Measurements from ENCODE around the gene TBC1D10B. TPM values are rescaled to one million over a fixed set of nuclear protein-coding genes. Genes with fewer than 3 reads are reported as not detected.
A peak's percentile ranks its signal among the peaks of the same experiment; 100 is the strongest.

TBC1D10B gene, protein sequence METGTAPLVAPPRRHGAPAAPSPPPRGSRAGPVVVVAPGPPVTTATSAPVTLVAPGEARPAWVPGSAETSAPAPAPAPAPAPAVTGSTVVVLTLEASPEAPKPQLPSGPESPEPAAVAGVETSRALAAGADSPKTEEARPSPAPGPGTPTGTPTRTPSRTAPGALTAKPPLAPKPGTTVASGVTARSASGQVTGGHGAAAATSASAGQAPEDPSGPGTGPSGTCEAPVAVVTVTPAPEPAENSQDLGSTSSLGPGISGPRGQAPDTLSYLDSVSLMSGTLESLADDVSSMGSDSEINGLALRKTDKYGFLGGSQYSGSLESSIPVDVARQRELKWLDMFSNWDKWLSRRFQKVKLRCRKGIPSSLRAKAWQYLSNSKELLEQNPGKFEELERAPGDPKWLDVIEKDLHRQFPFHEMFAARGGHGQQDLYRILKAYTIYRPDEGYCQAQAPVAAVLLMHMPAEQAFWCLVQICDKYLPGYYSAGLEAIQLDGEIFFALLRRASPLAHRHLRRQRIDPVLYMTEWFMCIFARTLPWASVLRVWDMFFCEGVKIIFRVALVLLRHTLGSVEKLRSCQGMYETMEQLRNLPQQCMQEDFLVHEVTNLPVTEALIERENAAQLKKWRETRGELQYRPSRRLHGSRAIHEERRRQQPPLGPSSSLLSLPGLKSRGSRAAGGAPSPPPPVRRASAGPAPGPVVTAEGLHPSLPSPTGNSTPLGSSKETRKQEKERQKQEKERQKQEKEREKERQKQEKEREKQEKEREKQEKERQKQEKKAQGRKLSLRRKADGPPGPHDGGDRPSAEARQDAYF
- total RNA-seq = 40.9 TPM

- DNase-seq (ENCODE audit: low read depth in 2 of 3, low spot score in 2 of 3) = peak; percentile 94 to 100 (median 100)
These were observed at the start of gene TBC1D10B for GRCh38 chr16:30370456-30371247. Gene TBC1D10B (minus strand): TSS chr16:30370494. CDS start chr16:30370183, 311 bp downstream.

DNA sequence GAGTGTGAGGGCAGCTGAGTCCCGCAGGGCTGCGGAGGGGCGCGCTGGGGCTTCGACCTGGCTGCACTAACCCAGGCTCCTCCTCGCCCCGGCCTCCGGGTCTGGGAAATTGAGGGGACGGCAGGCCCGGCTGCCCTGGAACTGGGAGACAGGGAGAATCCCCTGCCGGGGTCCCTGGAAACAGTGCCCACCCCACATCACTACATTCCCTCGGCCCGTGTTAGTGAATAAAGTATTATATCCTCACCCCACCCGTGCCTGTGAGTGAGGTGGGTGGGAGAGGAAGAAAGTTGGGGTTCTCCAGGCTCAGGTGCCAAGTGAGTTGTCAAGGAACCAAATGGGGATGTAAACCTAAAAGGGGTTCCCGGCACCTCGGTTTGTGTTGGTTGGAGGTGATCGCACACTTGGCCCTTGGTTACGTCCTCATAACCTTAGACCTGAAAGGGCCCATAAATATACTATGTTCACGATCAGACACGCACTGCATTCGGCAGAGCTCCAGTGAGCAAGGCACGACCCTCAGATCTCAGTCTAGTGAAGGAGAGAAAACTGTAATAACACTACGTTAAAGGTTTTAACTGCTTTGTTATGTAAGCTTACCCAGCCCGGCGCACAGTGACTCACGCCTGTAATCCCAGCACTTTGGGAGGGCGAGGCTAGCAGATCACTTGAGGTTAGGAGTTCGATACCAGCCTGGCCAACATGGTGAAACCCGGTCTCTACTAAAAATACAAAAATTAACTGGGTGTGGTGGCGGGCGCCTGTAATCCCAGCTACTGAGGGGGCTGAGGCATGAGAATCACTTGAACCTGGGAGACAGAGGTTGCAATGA, 48.3 kb upstream of the TBC1D10B start:
- no peak for DNase-seq (ENCODE audit: low read depth in 2 of 3, low spot score in 2 of 3)

DNA sequence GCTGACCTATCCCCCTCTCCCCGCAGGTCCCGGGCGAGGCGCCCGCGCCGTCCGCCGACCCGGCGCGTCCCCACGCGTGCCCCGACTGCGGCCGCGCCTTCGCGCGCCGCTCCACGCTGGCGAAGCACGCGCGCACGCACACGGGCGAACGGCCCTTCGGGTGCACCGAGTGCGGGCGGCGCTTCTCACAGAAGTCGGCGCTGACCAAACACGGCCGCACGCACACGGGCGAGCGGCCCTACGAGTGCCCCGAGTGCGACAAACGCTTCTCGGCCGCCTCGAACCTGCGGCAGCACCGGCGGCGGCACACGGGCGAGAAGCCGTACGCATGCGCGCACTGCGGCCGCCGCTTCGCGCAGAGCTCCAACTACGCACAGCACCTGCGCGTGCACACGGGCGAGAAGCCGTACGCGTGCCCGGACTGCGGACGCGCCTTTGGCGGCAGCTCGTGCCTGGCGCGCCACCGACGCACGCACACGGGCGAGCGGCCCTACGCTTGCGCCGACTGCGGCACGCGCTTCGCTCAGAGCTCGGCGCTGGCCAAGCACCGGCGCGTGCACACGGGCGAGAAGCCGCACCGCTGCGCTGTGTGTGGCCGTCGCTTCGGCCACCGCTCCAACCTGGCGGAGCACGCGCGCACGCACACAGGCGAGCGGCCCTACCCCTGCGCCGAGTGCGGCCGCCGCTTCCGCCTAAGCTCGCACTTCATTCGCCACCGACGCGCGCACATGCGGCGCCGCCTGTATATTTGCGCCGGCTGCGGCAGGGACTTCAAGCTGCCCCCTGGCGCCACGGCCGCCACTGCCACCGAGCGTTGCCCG, 47.4 kb upstream of the TBC1D10B start:
- DNase-seq (ENCODE audit: low read depth in 2 of 3, low spot score in 2 of 3) = peak; percentile 89 to 93 (median 90)

GRCh38 chr16:30416624-30417528, 46.6 kb upstream of the TBC1D10B start:
- no peak for DNase-seq (ENCODE audit: low read depth in 2 of 3, low spot score in 2 of 3)

- no peak for DNase-seq (ENCODE audit: low read depth in 2 of 3, low spot score in 2 of 3)
These were observed 45.8 kb upstream of the TBC1D10B start for GRCh38 chr16:30416047-30416603.

GRCh38 chr16:30414159-30414558, 43.9 kb upstream of the TBC1D10B start:
- DNase-seq (ENCODE audit: low read depth in 2 of 3, low spot score in 2 of 3) = no peak

DNA sequence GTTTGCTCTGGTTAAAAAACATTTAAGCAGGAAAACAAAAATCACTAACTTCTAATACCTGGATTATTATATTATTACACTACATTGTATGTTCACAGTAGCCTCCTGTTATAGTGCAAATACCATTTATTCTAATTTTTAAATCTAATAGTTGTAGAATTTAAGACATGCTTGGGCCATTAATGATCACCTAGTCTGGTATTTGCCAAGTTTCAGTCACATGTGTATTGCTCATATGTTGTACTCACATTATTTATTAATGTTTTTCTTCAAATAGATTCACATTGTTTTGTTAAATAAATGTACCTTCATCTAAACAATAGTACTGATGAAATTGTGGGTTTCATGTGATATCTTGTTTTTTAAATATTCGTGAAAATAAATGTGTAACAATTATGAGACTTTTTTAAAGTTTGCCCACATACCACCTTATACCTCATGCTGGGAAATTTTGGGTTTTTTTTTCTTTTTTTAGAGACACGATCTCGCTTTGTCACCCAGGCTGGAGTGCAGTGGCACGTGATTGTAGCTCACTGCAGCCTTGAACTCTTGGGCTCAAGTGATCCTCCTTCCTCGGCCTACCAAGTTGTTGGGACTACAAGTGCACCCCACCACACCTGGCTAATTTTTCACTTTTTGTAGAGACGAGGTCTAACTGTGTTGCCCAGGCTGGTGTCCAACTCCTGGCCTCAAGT, 43.0 kb upstream of the TBC1D10B start:
- DNase-seq (ENCODE audit: low read depth in 2 of 3, low spot score in 2 of 3) = no peak

DNA sequence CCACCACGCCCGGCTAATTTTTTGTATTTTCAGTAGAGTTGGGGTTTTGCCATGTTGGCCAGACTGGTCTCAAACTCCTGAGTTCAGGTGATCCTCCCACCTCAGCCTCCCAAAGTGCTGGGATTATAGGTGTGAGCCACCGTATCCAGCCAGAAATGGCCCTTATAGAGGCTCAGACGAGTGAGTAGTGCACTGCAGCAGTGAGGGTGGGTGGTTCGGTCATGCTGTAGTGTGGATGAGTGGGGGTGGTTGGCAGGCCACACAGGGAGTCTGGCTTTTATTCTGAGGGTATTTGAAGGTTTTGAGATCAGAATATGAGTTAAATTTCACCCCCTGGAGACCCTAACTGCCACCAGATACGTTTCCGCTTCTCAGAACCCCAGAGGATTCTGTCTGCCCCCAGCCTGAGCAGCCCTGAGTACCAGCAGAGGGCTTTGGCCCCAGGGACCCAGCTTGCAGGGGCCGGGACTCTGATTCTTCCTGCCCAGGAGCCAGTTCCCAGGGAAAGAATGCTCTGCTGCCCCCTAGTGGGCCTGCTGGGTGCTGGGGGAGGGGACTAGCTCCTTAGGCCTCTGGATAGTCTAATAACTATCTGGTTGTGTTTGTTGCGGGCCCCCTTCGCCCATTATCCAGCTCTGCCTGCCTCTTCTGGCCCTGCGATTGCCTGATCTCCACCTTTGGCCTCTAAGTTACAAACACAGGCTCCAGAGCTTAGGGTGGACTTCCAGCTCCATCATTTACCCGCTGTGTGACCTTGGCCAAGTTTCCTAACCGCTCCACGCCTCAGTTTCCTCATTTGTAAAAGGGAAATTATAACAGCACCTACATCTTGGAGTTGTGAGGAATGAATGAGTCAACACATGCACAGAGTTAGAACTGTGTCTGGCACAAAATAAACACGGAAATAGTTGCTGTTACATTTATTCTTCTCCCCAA, 39.1 kb upstream of the TBC1D10B start:
- DNase-seq (ENCODE audit: low read depth in 2 of 3, low spot score in 2 of 3) = peak; percentile 84 to 96 (median 89)

DNA sequence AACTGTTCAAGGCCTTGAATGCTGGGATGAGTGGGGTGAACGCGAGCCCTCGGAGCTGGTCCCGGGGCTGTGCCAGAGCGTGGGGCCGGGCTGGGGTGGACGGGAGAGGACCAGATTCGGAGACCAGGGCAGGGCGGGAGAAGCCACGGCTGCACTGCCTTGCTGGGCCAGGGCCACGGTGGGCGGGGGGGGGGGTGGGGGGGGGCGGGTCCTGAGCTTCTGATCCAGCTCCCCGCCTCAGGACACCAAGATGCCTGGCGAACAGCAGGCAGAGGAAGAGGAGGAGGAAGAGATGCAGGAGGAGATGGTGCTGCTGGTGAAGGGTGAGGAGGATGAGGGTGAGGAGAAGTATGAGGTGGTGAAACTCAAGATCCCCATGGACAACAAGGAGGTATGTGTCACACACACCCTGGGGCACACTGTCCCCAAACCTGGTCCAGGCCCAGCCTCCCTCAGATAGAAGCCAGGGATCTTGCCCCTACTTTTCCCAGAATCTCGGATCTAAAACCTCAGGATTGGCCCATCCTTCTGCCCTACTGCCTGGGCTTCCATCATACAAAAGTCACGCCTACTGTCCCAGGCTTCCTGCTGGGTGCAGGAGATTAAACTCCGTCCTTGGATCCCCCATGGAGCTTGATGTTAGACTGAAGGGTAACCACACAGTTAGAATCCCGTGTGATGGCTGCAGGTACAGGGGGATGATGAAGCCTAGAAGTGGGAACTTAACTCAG, 37.7 kb upstream of the TBC1D10B start:
- DNase-seq (ENCODE audit: low read depth in 2 of 3, low spot score in 2 of 3) = no peak

- peak in 2 of 3 donors; percentile 85 to 87 for DNase-seq (ENCODE audit: low read depth in 2 of 3, low spot score in 2 of 3)
These were observed 37.0 kb upstream of the TBC1D10B start, which contains the start of gene ZNF771 for GRCh38 chr16:30407102-30407803. Gene ZNF771 (plus strand): TSS chr16:30407606. CDS start chr16:30408054, 448 bp downstream.

DNA sequence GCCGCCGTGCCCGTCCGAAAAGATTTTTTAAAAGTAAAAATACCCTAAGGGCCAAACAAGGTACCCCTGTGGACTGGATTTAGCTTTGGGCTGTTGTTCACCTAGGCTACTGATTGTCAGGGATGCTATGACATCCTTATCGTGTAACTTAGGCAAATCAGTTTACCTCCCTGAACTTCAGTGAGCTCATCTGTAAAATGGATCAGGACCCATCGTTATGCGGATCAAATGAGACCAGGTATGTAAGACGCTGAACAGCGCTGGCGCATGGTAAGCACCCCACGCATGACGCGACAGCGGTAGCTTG, 36.5 kb upstream of the TBC1D10B start:
- no peak for DNase-seq (ENCODE audit: low read depth in 2 of 3, low spot score in 2 of 3)

GRCh38 chr16:30401768-30402425, 31.6 kb upstream of the TBC1D10B start:
- no peak for DNase-seq (ENCODE audit: low read depth in 2 of 3, low spot score in 2 of 3)

DNA sequence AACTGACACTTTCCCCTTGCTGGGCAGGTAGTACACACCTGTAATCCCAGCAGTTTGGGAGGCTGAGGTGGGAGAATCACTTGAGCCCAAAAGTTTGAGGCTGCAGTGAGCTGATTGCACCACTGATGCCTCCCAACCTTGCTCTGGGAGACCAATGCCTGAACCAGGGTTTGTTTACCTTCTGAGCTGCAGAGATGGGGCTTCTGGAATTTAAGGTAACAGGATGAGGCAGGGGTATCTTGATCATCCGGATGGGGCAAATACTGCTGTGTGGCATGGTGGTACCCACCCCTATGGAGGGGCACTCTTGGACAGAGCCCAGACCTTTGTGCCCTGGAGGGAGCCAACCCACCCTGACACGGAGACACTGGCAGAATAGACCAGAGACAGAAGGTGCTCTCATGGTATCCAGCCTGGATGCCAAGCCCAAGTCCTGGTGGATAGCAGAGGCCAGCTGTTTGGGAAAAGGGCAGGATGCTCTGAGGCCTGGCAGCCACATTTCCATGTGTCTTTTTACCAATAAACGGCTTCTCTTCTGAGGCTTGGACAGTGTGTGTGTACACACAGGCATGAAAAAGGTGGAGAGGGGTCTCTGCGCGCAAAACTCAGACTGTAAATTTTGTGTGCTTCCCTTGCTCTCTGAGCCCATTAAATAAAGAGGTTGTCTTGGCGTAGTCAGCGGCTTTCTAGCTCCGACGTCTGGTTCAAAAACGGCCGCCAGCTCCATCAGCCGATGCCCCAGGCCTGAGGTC, 29.3 kb upstream of the TBC1D10B start:
- no peak for DNase-seq (ENCODE audit: low read depth in 2 of 3, low spot score in 2 of 3)
